H1 (cell line): Measurements from ENCODE around the gene PLPPR3. TPM values are rescaled to one million over a fixed set of nuclear protein-coding genes. Genes with fewer than 3 reads are reported as not detected.

ENCODE experiments used
- CTCF ChIA-PET: fragments of 300-600 bp; sonication (Branson Sonifier 250); formaldehyde crosslinking; loops from one replicate; lab custom pipeline; 2021; ENCODE audit not compliant: partially characterized antibody; lab: Charles Lee
- POLR2A ChIA-PET: fragments of 300-600 bp; sonication (Branson Sonifier 250); formaldehyde crosslinking; loops from one replicate; lab custom pipeline; 2021; ENCODE audit warnings: inconsistent platforms; ENCODE audit not compliant: partially characterized antibody; lab: Charles Lee
- DNase-seq, 2 experiments: peaks; one replicate each; pipeline versions ENCODE4 v3.0.0 to v3.0.0-alpha.2; 2010 to 2022; ENCODE audit warnings: low spot score in 2 of 2, low read depth in 1 of 2, mixed read lengths in 1 of 2
- FAIRE-seq: peaks from 2 replicates; lab custom pipeline; 2011; peaks lifted over from hg19 to GRCh38; lab: Jason Lieb, UNC
- H2AFZ ChIP-seq: 2 replicates; pipeline ENCODE4 v1.8.1; 2012; ENCODE audit warnings: low read length, inconsistent platforms
- H2AK5ac ChIP-seq: 2 replicates; pipeline ENCODE4 v1.6.1; 2013; ENCODE audit warnings: low read depth, low read length
- H2BK120ac ChIP-seq: replicated peaks from 2 replicates; pipeline ENCODE3; 2013; ENCODE audit warnings: low read depth, low read length, inconsistent platforms
- H2BK12ac ChIP-seq: 2 replicates; pipeline ENCODE4 v1.6.1; 2013; ENCODE audit warnings: low read depth, low read length
- H2BK15ac ChIP-seq: 2 replicates; pipeline ENCODE4 v1.6.1; 2013; ENCODE audit warnings: low read length
- H2BK20ac ChIP-seq: 2 replicates; pipeline ENCODE4 v1.6.1; 2013; ENCODE audit warnings: low read length
- H2BK5ac ChIP-seq: 2 replicates; pipeline ENCODE4 v1.6.1; 2013; ENCODE audit warnings: low read depth, low read length
- H3K14ac ChIP-seq: 2 replicates; pipeline ENCODE4 v1.6.1; 2013; ENCODE audit warnings: inconsistent platforms; ENCODE audit not compliant: insufficient read length
- H3K18ac ChIP-seq: 2 replicates; pipeline ENCODE4 v1.6.1; 2013; ENCODE audit warnings: low read length; ENCODE audit errors: extremely low read depth
- H3K23ac ChIP-seq: 2 replicates; pipeline ENCODE4 v1.6.1; 2013; ENCODE audit warnings: inconsistent platforms; ENCODE audit not compliant: insufficient read length
- H3K23me2 ChIP-seq: 2 replicates; pipeline ENCODE4 v1.6.1; 2013; ENCODE audit warnings: low read depth, low read length
- H3K27ac ChIP-seq: 2 replicates; pipeline ENCODE4 v1.6.1; 2011; ENCODE audit warnings: low read depth, low read length, inconsistent platforms
- H3K27me3 ChIP-seq, 4 experiments: replicated peaks in 1 of 4; 1 replicate in 1 of 4; 2 replicates in 3 of 4; pipeline versions ENCODE4 v1.6.1 to v1.8.1; 2011 to 2013; ENCODE audit warnings: low read length in 3 of 4, mild to moderate bottlenecking in 3 of 4, inconsistent platforms in 2 of 4, mixed read lengths in 2 of 4, moderate library complexity in 1 of 4; ENCODE audit not compliant: control insufficient read depth in 3 of 4, insufficient read depth in 3 of 4; ENCODE audit errors: extremely low read depth in 1 of 4
- H3K36me3 ChIP-seq, 4 experiments: 2 replicates each; pipeline versions ENCODE4 v1.6.1 to v1.8.1; 2011 to 2013; ENCODE audit warnings: mild to moderate bottlenecking in 4 of 4, low read length in 3 of 4, moderate library complexity in 2 of 4, control low read depth in 1 of 4, inconsistent platforms in 1 of 4; ENCODE audit not compliant: insufficient read depth in 4 of 4, control insufficient read depth in 2 of 4
- H3K4ac ChIP-seq: replicated peaks from 2 replicates; pipeline ENCODE3; 2013; ENCODE audit warnings: low read length, low read depth, mixed read lengths, inconsistent platforms; ENCODE audit not compliant: insufficient read length
- H3K4me1 ChIP-seq, 4 experiments: replicated peaks in 1 of 4; 1 replicate in 1 of 4; 2 replicates in 3 of 4; pipeline versions ENCODE4 v1.6.1 to v1.8.1; 2011 to 2013; ENCODE audit warnings: low read length in 3 of 4, inconsistent platforms in 2 of 4, mixed read lengths in 1 of 4; ENCODE audit not compliant: insufficient read depth in 4 of 4, control insufficient read depth in 3 of 4
- H3K4me2 ChIP-seq, 2 experiments: 2 replicates each; pipeline versions ENCODE4 v1.6.1 to v1.8.1; 2011 to 2013; ENCODE audit warnings: low read depth in 2 of 2, low read length in 2 of 2, control low read depth in 1 of 2, inconsistent platforms in 1 of 2, mild to moderate bottlenecking in 1 of 2; ENCODE audit not compliant: insufficient read depth in 1 of 2
- H3K4me3 ChIP-seq, 4 experiments: fragments of 200-600, 300-600 bp in 1 of 4; sonication (generic), shearing (Covaris generic), sonication (Bioruptor Twin) in 1 of 4; 2 replicates each; pipeline versions ENCODE4 v1.5.1 to v1.8.1; 2011 to 2016; ENCODE audit warnings: low read length in 4 of 4, low read depth in 3 of 4, control low read depth in 2 of 4, inconsistent platforms in 2 of 4, mild to moderate bottlenecking in 2 of 4, mixed read lengths in 1 of 4, moderate library complexity in 1 of 4; ENCODE audit not compliant: insufficient read depth in 2 of 4; ENCODE audit errors: extremely low read depth in 1 of 4
- H3K56ac ChIP-seq: replicated peaks from 2 replicates; pipeline ENCODE3; 2013; ENCODE audit warnings: low read depth, mild to moderate bottlenecking, mixed read lengths, low read length, inconsistent platforms; ENCODE audit not compliant: insufficient read length
- H3K79me1 ChIP-seq: 2 replicates; pipeline ENCODE4 v1.6.1; 2013; ENCODE audit warnings: low read depth, low read length, control low read depth
- H3K79me2 ChIP-seq, 2 experiments: 2 replicates each; pipeline versions ENCODE4 v1.6.1 to v1.8.1; 2012 to 2013; ENCODE audit warnings: low read length in 2 of 2, mild to moderate bottlenecking in 2 of 2, inconsistent platforms in 1 of 2; ENCODE audit not compliant: insufficient read depth in 2 of 2, control insufficient read depth in 1 of 2
- H3K9ac ChIP-seq, 4 experiments: replicated peaks in 1 of 4; 1 replicate in 1 of 4; 2 replicates in 3 of 4; pipeline versions ENCODE4 v1.6.1 to v1.8.1; 2011 to 2013; ENCODE audit warnings: low read depth in 3 of 4, low read length in 3 of 4, control low read depth in 2 of 4, mild to moderate bottlenecking in 2 of 4, moderate library complexity in 2 of 4, inconsistent platforms in 1 of 4; ENCODE audit errors: extremely low read depth in 1 of 4
- H3K9me3 ChIP-seq, 2 experiments: 2 replicates each; pipeline versions ENCODE4 v1.6.1 to v1.8.1; 2012 to 2013; ENCODE audit warnings: mild to moderate bottlenecking in 2 of 2, moderate library complexity in 2 of 2, control low read depth in 1 of 2, inconsistent platforms in 1 of 2, low read depth in 1 of 2, low read length in 1 of 2, mixed read lengths in 1 of 2; ENCODE audit not compliant: insufficient read depth in 2 of 2
- H4K20me1 ChIP-seq, 2 experiments: replicated peaks in 1 of 2; 2 replicates each; pipeline versions ENCODE3 to v1.8.1; 2011 to 2013; ENCODE audit warnings: inconsistent platforms in 2 of 2, low read length in 2 of 2, mild to moderate bottlenecking in 1 of 2; ENCODE audit not compliant: insufficient read depth in 2 of 2, control insufficient read depth in 1 of 2
- H4K5ac ChIP-seq: 2 replicates; pipeline ENCODE4 v1.6.1; 2013; ENCODE audit warnings: low read length, low read depth, mixed read lengths, inconsistent platforms; ENCODE audit not compliant: insufficient read length
- H4K8ac ChIP-seq: 2 replicates; pipeline ENCODE4 v1.8.0; 2013; ENCODE audit warnings: mild to moderate bottlenecking, moderate library complexity, low read length, inconsistent platforms; ENCODE audit not compliant: insufficient read depth; ENCODE audit errors: extremely low read depth
- H4K91ac ChIP-seq: replicated peaks from 2 replicates; pipeline ENCODE3; 2013; ENCODE audit warnings: low read length, mixed read lengths, inconsistent platforms; ENCODE audit not compliant: insufficient read length
- ASH2L ChIP-seq: fragments of 200-600, 300-600 bp; sonication (generic); IDR thresholded peaks from one replicate; pipeline ENCODE4 v1.7.1; 2017; ENCODE audit warnings: low read length
- ATF3 ChIP-seq: IDR thresholded peaks from 2 replicates; pipeline ENCODE4 v1.6.1; 2011; ENCODE audit warnings: low read depth, mild to moderate bottlenecking, low read length; ENCODE audit not compliant: insufficient read depth
- BACH1 ChIP-seq: IDR thresholded peaks from 2 replicates; pipeline ENCODE4 v1.6.1; 2012; ENCODE audit warnings: low read length, improper control_type of control experiment
- BCL11A ChIP-seq, 2 experiments: IDR thresholded peaks; one replicate each; pipeline ENCODE4 v1.6.1; 2011; ENCODE audit warnings: low read depth in 2 of 2, low read length in 2 of 2, mild to moderate bottlenecking in 2 of 2
- CHD2 ChIP-seq: IDR thresholded peaks from 2 replicates; pipeline ENCODE4 v1.6.1; 2012; ENCODE audit warnings: low read length, improper control_type of control experiment
- CREB1 ChIP-seq: IDR thresholded peaks from 2 replicates; pipeline ENCODE4 v1.6.1; 2012; ENCODE audit warnings: inconsistent platforms
- POLR2A ChIP-seq, 2 experiments: IDR thresholded peaks; 1 replicate in 1 of 2; 2 replicates in 1 of 2; pipeline ENCODE4 v1.6.1; 2011; ENCODE audit warnings: low read depth in 2 of 2, low read length in 2 of 2, mild to moderate bottlenecking in 2 of 2; ENCODE audit errors: control extremely low read depth in 1 of 2
- POLR2AphosphoS5 ChIP-seq: IDR thresholded peaks from 2 replicates; pipeline ENCODE4 v1.6.1; 2011; ENCODE audit warnings: low read depth, low read length
- SIRT6 ChIP-seq: IDR thresholded peaks from one replicate; pipeline ENCODE4 v1.7.1; 2012; ENCODE audit warnings: low read length, inconsistent platforms
- SP2 ChIP-seq: IDR thresholded peaks from 2 replicates; pipeline ENCODE4 v1.6.1; 2012; ENCODE audit warnings: mild to moderate bottlenecking, low read length, inconsistent platforms
- SUZ12 ChIP-seq: fragments of 200-600 bp; sonication (generic); IDR thresholded peaks from 2 replicates; pipeline ENCODE4 v1.6.1; 2012; ENCODE audit warnings: mild to moderate bottlenecking, inconsistent platforms, low read length, moderate library complexity, mixed read lengths
- WGBS, 2 experiments: shearing (Covaris generic) in 1 of 2; methylation state at CpG; one replicate each; pipeline versions ENCODE4 v1.1.6 to v1.1.7; 2013 to 2015; ENCODE audit warnings: low lambda C conversion rate in 2 of 2, mixed read lengths in 2 of 2, inconsistent platforms in 1 of 2, low coverage in 1 of 2, missing lambda C conversion rate in 1 of 2; ENCODE audit not compliant: insufficient replicate concordance in 2 of 2, insufficient coverage in 1 of 2, insufficient read length in 1 of 2; ENCODE audit errors: extremely low coverage in 1 of 2, missing lambda C conversion rate in 1 of 2; 5-methylcytosine and 5-hydroxymethylcytosine counted together
- polyA plus RNA-seq, 7 experiments: library from polyadenylated mRNA; depleted of rRNA in 3 of 7; stranded (reverse) in 5 of 7; unstranded in 2 of 7; fragments of >200 nt in 5 of 7; fragments of 200-250 nt in 2 of 7; gene quantifications; 1 replicate in 5 of 7; 2 replicates in 1 of 7; 4 replicates in 1 of 7; pipeline versions ENCODE4 v1.2.1 to v1.2.3, GENCODE V29; 2011 to 2013; ENCODE audit warnings: missing spikeins in 2 of 7, mixed read lengths in 2 of 7
- total RNA-seq: library from RNA; stranded (reverse); fragmentation: NEBNext Ultra II Directional; extraction: Animal tissue kit (Norgen Biotek cat#: 25700); gene quantifications from 2 replicates; pipeline ENCODE4 v1.2.1, GENCODE V29; 2021
- TF ChIP-seq, protein P1 (sequence below): IDR thresholded peaks from 2 replicates; pipeline ENCODE4 v1.6.1; 2012; ENCODE audit warnings: low read length, inconsistent platforms

Gene PLPPR3
- total and polyA plus RNA-seq, 2 of the 8 experiments (the other 6 are each of a cell fraction or from before 2014, with no cell fraction given): 71.7 to 76.4 TPM

- FAIRE-seq: no peak
- TF ChIP-seq, protein P1, sequence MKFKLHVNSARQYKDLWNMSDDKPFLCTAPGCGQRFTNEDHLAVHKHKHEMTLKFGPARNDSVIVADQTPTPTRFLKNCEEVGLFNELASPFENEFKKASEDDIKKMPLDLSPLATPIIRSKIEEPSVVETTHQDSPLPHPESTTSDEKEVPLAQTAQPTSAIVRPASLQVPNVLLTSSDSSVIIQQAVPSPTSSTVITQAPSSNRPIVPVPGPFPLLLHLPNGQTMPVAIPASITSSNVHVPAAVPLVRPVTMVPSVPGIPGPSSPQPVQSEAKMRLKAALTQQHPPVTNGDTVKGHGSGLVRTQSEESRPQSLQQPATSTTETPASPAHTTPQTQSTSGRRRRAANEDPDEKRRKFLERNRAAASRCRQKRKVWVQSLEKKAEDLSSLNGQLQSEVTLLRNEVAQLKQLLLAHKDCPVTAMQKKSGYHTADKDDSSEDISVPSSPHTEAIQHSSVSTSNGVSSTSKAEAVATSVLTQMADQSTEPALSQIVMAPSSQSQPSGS: no peak
- TF ChIP-seq ATF3 (no peak), POLR2A (IDR thresholded peaks at IDR 0.05; ENCODE audit: control extremely low read depth in 1 of 2, low read depth in 2 of 2, low read length in 2 of 2) (no peak), POLR2AphosphoS5 (no peak), SIRT6 (no peak), SP2 (no peak), BACH1 (no peak), BCL11A (IDR thresholded peaks at IDR 0.05; ENCODE audit: low read depth in 2 of 2, low read length in 2 of 2) (no peak), CREB1 (no peak), ASH2L (peak; percentile 30), CHD2 (no peak), SUZ12 (peak; percentile 36; the same call in 1 of the 2 replicates)
Observed at GRCh38 chr19:843180-843835, 21.6 kb upstream of the PLPPR3 start.

More at GRCh38 chr19:843180-843835, 21.6 kb upstream of the PLPPR3 start:
- no peak overlapping the region for H2BK5ac ChIP-seq
- H2BK15ac ChIP-seq: no peak overlapping the region
- no peak overlapping the region for H3K27ac ChIP-seq
- no peaks in the 10 kb centered on the region for H4K20me1 ChIP-seq
- no peak overlapping the region for H2AK5ac ChIP-seq
- ChIA-PET POLR2A (interaction anchor here (0.6 to 5.4 kb wide), 8 partner anchors 8 to 59 kb away, joined by 3 to 30 read pairs (median 4); no protein-coding TSS in a partner anchor), CTCF (interaction anchor here (1.0 to 1.3 kb wide), 3 partner anchors 13 to 73 kb away, joined by 3 to 4 read pairs (median 3); no protein-coding TSS in a partner anchor)
- H3K4me1 ChIP-seq: peaks cover 0 to 6% (median 4%) of the 10 kb centered on the region in 4 experiments; a peak in 4 of 7 replicates
- H3K4me2 ChIP-seq: peak overlapping the region; percentile 66 to 84
- H3K56ac ChIP-seq: no peak overlapping the region
- no peaks in the 10 kb centered on the region for H3K79me2 ChIP-seq
- peak overlapping the region; percentile 3; the same call in 1 of the 2 replicates for H2AFZ ChIP-seq
- H4K91ac ChIP-seq: no peak overlapping the region
- no peak overlapping the region for H3K4ac ChIP-seq
- no peak overlapping the region for H3K23ac ChIP-seq
- H3K27me3 ChIP-seq: peaks cover 7 to 21% (median 16%) of the 10 kb centered on the region in 4 experiments
- peak overlapping the region in 3 of 4 experiments; percentile 23 to 53 (median 30); a peak in 5 of 8 replicates for H3K4me3 ChIP-seq
- no peak overlapping the region for H3K18ac ChIP-seq
- H2BK120ac ChIP-seq: no peak overlapping the region
- no peak overlapping the region for H2BK20ac ChIP-seq
- no peak overlapping the region for H3K14ac ChIP-seq
- H2BK12ac ChIP-seq: no peak overlapping the region; the same call in 1 of the 2 replicates
- H3K9me3 ChIP-seq: no peaks in the 10 kb centered on the region
- H3K79me1 ChIP-seq: no peaks in the 10 kb centered on the region
- no peaks in the 10 kb centered on the region for H3K36me3 ChIP-seq
- 19% methylated on average over 29 of the region's 46 CpGs; no CpG with 5 or more reads in 1 of the 2 experiments for WGBS, 2 experiments
- H3K23me2 ChIP-seq: peaks cover 6% of the 10 kb centered on the region; the same call in 1 of the 2 replicates
- H4K8ac ChIP-seq: peak overlapping the region; percentile 68
- no peak overlapping the region for H3K9ac ChIP-seq
- H4K5ac ChIP-seq: no peak overlapping the region
- DNase-seq: no peak
